ENCODE measurements around the gene KREMEN1.
A peak's percentile ranks its signal among the peaks of the same experiment; 100 is the strongest.

The KREMEN1 gene

GRCh38 chr22:29146091-29146560, 73.3 kb downstream of the KREMEN1 start:
- H3K27ac Mint-ChIP-seq: no peak overlapping the region
- peaks cover 10% of the 10 kb centered on the region for H3K27me3 Mint-ChIP-seq (ENCODE audit: low read depth)
- no peak for DNase-seq (ENCODE audit: low spot score)

DNA sequence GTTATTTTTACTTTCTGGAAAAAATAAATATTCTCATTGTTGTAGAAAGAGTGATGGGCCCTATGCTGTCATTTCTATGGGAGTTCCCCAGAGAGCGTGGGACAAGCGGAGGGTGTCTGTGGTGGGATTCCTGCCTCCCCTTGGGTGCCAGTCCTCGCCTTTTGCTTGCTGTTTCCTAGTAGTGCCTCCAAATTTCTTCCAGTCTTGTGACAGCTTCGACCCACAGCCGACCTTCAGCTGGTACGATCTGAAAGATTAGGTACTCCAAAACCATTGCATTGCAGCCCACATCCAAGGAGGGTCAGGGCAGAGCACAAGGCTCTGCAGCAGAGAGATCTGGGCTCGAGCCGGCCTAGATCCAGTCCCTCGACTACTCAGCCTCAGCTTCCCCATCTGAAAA, 73.9 kb downstream of the KREMEN1 start:
- no peaks in the 10 kb centered on the region for H3K4me1 Mint-ChIP-seq (ENCODE audit: low read depth)
- DNase-seq (ENCODE audit: low spot score): no peak
- no peaks in the 10 kb centered on the region for H3K9me3 Mint-ChIP-seq
- H3K36me3 Mint-ChIP-seq (ENCODE audit: low read depth): no peaks in the 10 kb centered on the region
- H3K4me3 Mint-ChIP-seq: no peak overlapping the region
- H3K27ac Mint-ChIP-seq: no peak overlapping the region
- H3K27me3 Mint-ChIP-seq (ENCODE audit: low read depth): peaks cover 13% of the 10 kb centered on the region

More at GRCh38 chr22:29146091-29146560, 73.3 kb downstream of the KREMEN1 start:
- Mint-ChIP-seq H3K4me1 (ENCODE audit: low read depth) (no peaks in the 10 kb centered on the region), H3K4me3 (no peak overlapping the region), H3K9me3 (no peaks in the 10 kb centered on the region), H3K36me3 (ENCODE audit: low read depth) (no peaks in the 10 kb centered on the region)

DNA sequence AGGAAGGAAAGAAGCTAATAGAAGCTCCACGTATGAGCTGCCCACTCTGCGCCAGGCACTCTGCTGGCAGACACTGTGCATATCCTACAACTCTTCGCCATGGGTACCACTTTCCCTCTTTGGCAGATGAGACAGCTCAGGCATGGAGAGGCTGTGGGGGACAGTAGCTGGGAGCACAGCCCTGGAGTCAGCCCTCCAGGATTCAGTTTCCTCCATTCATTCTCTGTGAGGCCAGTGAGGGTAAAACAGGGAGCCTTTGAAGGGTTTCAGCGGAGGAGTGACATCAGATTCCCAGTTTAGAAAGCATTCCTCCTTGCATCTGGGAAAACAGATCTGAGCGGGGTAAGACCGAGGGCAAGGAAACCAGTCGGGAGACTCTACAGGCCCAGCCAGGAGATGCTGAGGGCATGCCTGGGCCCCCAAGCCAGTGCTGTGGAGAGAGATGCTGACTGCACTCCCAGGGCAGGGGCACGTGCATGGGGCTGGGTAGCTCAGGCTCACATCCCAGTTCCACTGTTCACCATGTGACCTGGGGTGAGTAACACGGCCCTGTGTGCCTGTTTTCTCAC, 74.6 kb downstream of the KREMEN1 start:
- DNase-seq (ENCODE audit: low spot score): no peak
- H3K27ac Mint-ChIP-seq: no peak overlapping the region
- peaks cover 11% of the 10 kb centered on the region for H3K27me3 Mint-ChIP-seq (ENCODE audit: low read depth)
- no peaks in the 10 kb centered on the region for H3K36me3 Mint-ChIP-seq (ENCODE audit: low read depth)
- H3K4me1 Mint-ChIP-seq (ENCODE audit: low read depth): no peaks in the 10 kb centered on the region
- no peaks in the 10 kb centered on the region for H3K9me3 Mint-ChIP-seq
- no peak overlapping the region for H3K4me3 Mint-ChIP-seq

- H3K27ac Mint-ChIP-seq: no peak overlapping the region
- no peaks in the 10 kb centered on the region for H3K36me3 Mint-ChIP-seq (ENCODE audit: low read depth)
- H3K27me3 Mint-ChIP-seq (ENCODE audit: low read depth): peaks cover 14% of the 10 kb centered on the region
- no peak for DNase-seq (ENCODE audit: low spot score)
- H3K4me1 Mint-ChIP-seq (ENCODE audit: low read depth): peaks cover 3% of the 10 kb centered on the region
- H3K9me3 Mint-ChIP-seq: no peaks in the 10 kb centered on the region
- H3K4me3 Mint-ChIP-seq: no peak overlapping the region
These were observed 75.2 kb downstream of the KREMEN1 start for GRCh38 chr22:29148036-29148435.

DNA sequence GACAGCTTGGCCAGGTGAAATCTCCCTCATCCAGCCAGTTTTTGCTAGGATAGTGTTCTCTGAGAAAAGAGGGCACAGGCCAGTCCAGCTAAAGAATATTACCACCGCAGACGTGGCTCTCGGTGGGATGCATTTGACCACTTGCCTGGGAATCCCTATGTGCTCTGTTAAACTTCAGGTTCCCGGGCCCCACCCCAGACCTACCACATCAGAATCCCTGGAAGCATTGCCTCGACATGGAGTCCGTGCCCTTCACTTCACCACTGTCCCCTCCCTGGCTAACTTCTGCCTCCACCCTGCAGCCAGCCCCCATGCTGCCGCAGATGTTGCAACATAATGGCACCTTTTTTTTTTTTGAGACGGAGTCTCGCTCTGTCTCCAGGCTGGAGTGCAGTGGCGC, 76.0 kb downstream of the KREMEN1 start:
- DNase-seq (ENCODE audit: low spot score): no peak
- no peak overlapping the region for H3K27ac Mint-ChIP-seq
- H3K27me3 Mint-ChIP-seq (ENCODE audit: low read depth): peaks cover 20% of the 10 kb centered on the region
- no peaks in the 10 kb centered on the region for H3K36me3 Mint-ChIP-seq (ENCODE audit: low read depth)
- peaks cover 3% of the 10 kb centered on the region for H3K4me1 Mint-ChIP-seq (ENCODE audit: low read depth)
- H3K4me3 Mint-ChIP-seq: no peak overlapping the region
- H3K9me3 Mint-ChIP-seq: no peaks in the 10 kb centered on the region

DNA sequence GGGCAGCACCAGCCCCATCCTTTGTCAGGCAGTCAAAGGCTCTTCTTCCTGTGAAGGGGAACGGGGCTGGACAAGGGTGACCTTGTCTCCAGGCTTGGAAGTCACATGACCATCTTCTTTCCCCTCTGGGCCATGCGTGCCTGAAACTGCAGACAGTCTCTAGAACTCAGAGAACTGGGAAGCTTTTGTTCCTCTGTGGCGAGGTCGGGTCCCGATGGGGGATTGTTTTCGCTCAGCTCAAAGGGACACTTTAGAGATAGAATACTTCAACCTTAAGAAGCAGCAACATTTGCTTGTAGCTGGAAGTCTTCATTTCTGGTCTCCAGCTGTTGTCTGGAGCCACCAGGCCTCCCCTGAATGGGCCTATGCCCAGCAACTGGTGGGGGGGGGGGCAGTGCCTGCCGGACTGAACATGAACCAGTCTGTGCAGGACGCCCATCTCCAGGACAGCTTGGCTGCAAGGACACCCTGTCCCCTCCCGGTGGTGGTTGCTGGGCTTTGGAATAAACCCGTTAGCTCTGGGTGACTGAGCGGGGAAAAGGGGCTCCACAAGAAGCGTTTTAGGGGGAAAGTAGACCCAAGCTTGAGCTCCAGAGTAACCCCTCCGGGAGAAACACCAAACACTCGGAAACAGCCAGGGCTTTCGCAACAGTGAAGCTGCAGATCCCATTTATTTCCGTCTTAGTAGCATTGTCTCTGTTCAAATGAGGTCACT, 77.2 kb downstream of the KREMEN1 start:
- DNase-seq (ENCODE audit: low spot score): no peak
- Mint-ChIP-seq H3K4me1 (ENCODE audit: low read depth) (peaks cover 9% of the 10 kb centered on the region), H3K27me3 (ENCODE audit: low read depth) (peaks cover 27% of the 10 kb centered on the region), H3K36me3 (ENCODE audit: low read depth) (no peaks in the 10 kb centered on the region), H3K27ac (no peak overlapping the region), H3K9me3 (no peaks in the 10 kb centered on the region), H3K4me3 (no peak overlapping the region)

DNA sequence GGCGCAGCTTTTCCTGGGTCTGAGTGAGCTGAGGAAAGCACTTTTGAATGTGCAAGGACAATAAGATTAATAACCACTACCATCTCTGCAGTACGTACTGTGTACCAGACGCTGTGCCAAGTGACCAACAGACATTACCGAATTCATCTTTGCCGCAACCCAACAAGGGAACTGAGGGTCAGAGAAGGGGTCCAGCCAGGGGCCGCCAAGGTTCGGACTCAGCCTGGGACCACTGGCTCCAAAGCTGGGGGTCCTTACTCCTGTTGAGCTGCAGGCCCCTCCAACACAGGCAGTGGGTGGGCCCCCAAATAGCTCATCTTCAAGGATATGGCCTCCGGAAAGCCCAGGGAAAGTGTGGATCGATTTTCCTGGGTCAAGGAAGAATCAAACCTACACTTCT, 77.9 kb downstream of the KREMEN1 start:
- Mint-ChIP-seq H3K27ac (no peak overlapping the region), H3K9me3 (no peaks in the 10 kb centered on the region), H3K36me3 (ENCODE audit: low read depth) (no peaks in the 10 kb centered on the region), H3K27me3 (ENCODE audit: low read depth) (peaks cover 27% of the 10 kb centered on the region), H3K4me1 (ENCODE audit: low read depth) (peaks cover 9% of the 10 kb centered on the region), H3K4me3 (no peak overlapping the region)
- no peak for DNase-seq (ENCODE audit: low spot score)

- no peak overlapping the region for H3K4me3 Mint-ChIP-seq
- DNase-seq (ENCODE audit: low spot score): no peak
- no peak overlapping the region for H3K27ac Mint-ChIP-seq
- no peaks in the 10 kb centered on the region for H3K9me3 Mint-ChIP-seq
- H3K4me1 Mint-ChIP-seq (ENCODE audit: low read depth): peaks cover 9% of the 10 kb centered on the region
- peaks cover 28% of the 10 kb centered on the region for H3K27me3 Mint-ChIP-seq (ENCODE audit: low read depth)
- no peaks in the 10 kb centered on the region for H3K36me3 Mint-ChIP-seq (ENCODE audit: low read depth)
These were observed 78.5 kb downstream of the KREMEN1 start for GRCh38 chr22:29151316-29151715.

DNA sequence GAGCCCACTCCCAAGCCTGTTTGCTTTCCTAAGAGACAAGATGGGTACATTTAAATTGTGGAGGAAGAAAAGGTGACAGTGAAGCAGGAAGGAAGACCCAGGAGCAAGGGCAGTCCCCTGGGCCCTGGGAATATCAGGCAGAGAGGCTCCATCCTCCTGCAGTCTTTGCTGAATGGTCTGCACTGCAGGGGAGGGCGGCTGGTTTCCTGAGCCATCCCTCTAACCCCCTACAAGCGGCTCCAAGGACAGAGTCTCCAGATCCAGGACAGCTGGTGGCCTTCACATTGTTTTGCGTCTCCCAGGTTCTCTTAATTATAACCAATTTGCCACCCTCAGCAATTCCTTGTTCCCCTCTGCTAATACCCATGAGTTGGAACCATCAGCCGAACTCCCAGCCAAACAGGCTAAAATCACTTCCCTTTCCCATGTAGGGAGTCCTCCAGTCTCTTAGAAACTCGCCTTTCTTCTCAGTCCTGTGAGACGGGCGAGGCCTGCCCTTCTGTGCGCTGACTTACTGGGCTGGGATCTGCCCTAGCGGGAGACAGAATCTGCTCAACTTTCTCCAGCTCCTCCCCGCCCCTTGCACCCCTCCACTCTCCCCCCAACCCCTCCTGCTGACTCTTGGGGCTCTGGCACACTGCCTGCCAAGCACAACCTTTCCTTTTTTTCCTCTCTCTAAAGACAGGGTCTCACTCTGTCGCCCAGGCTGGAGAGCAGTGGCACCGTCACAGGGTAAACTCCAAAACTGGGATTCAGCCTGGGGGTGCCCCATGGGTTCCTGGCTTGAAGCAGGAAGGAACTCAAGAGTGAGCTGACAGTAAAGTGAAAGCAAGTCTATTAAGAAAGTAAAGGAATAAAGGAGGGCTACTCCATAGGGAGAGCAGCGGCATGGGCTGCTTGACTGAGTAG, 79.5 kb downstream of the KREMEN1 start:
- Mint-ChIP-seq H3K27me3 (ENCODE audit: low read depth) (peaks cover 29% of the 10 kb centered on the region), H3K36me3 (ENCODE audit: low read depth) (no peaks in the 10 kb centered on the region), H3K27ac (no peak overlapping the region), H3K4me1 (ENCODE audit: low read depth) (peaks cover 9% of the 10 kb centered on the region), H3K9me3 (no peaks in the 10 kb centered on the region), H3K4me3 (no peak overlapping the region)
- no peak for DNase-seq (ENCODE audit: low spot score)

DNA sequence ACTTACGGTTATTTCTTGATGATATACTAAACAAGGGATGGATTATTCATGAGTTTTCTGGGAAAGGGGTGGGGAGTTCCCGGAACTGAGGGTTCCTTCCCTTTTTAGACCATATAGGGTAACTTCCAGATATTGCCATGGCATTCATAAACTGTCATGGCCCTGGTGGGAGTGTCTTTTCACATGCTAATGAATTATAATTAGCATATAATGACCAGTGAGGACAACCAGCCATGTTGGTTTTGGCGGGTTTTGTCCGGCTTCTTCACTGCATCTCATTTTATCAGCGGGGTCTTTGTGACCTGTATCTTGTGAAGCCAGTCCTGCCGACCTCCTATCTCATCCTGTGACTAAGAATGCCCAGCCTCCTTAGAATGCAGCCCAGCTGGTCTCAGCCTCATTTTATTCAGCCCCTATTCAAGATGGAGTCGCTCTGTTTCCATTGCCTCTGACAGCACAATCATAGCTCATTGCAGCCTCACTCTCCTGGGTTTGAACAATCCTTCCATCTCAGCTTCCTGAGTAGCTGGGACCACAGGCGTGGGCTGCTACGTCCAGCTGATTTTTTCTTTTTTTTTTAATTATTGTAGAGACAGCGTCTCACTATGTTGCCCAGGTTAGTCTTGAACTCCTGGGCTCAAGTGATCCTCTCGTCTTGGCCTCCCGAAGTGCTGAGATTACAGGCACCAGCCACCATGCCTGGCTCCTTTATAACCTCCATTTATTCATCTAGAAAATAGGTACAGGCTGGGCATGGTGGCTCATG, 80.3 kb downstream of the KREMEN1 start:
- DNase-seq (ENCODE audit: low spot score): no peak
- H3K27me3 Mint-ChIP-seq (ENCODE audit: low read depth): peaks cover 25% of the 10 kb centered on the region
- H3K9me3 Mint-ChIP-seq: no peaks in the 10 kb centered on the region
- peaks cover 9% of the 10 kb centered on the region for H3K4me1 Mint-ChIP-seq (ENCODE audit: low read depth)
- no peak overlapping the region for H3K27ac Mint-ChIP-seq
- no peaks in the 10 kb centered on the region for H3K36me3 Mint-ChIP-seq (ENCODE audit: low read depth)
- H3K4me3 Mint-ChIP-seq: no peak overlapping the region

DNA sequence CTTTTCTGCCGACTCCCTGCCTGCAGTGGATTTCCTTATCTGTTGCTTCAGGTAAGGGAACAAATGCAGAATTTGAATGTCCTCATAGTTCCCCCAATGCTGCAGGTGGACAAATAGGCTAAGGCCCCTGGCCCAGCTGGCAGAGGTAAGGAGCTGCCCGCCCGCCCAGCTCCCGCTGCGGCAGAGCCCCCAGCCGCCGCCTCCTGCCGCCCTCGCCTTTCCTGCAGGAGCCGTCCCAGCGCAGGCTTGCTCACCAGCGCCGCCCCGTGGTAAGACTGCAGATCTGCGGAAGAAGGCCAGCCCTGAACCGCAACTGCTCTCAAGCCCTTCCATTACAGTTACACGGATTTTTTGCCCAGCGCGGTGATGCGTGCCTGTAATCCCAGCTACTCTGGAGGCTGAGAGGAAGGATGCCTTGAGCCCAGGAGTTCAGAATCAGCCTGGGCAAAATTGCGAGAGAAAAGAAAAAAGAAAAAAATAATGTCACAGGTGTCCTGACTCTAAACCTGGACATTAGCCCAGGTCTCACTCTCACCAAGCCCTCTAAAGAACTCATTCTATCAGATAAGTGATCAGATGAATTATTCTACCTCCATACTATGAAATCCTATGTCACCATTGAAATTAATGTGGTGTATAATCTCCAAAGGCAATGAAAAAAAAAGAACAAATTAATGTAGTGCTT, 81.7 kb downstream of the KREMEN1 start:
- Mint-ChIP-seq H3K4me3 (peak overlapping the region; percentile 8), H3K27me3 (ENCODE audit: low read depth) (peaks cover 24% of the 10 kb centered on the region), H3K27ac (no peak overlapping the region), H3K4me1 (ENCODE audit: low read depth) (peaks cover 9% of the 10 kb centered on the region), H3K9me3 (no peaks in the 10 kb centered on the region), H3K36me3 (ENCODE audit: low read depth) (no peaks in the 10 kb centered on the region)
- DNase-seq (ENCODE audit: low spot score): peak; percentile 71

DNA sequence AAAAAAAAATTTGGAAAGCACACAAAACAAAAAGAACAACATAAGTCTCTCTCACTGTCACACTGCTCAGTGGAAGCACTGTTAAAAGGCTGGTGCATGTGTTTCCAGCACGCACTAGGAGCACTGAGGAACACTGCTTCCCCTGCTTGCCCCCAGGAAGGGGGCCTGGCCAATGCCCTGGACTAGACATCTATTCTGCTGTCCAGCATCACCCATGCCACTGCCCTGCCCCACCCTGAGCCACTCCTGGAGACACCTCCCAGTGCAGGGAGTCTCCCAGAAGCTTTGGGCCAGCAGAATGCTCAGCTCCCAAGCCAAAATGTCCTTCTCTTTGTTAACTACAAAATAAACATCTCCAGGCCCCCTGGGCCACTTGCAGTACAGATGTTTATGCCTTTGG, 83.1 kb downstream of the KREMEN1 start:
- H3K27ac Mint-ChIP-seq: no peak overlapping the region
- H3K36me3 Mint-ChIP-seq (ENCODE audit: low read depth): no peaks in the 10 kb centered on the region
- H3K9me3 Mint-ChIP-seq: no peaks in the 10 kb centered on the region
- no peak for DNase-seq (ENCODE audit: low spot score)
- no peak overlapping the region for H3K4me3 Mint-ChIP-seq
- peaks cover 33% of the 10 kb centered on the region for H3K27me3 Mint-ChIP-seq (ENCODE audit: low read depth)
- peaks cover 10% of the 10 kb centered on the region for H3K4me1 Mint-ChIP-seq (ENCODE audit: low read depth)

DNA sequence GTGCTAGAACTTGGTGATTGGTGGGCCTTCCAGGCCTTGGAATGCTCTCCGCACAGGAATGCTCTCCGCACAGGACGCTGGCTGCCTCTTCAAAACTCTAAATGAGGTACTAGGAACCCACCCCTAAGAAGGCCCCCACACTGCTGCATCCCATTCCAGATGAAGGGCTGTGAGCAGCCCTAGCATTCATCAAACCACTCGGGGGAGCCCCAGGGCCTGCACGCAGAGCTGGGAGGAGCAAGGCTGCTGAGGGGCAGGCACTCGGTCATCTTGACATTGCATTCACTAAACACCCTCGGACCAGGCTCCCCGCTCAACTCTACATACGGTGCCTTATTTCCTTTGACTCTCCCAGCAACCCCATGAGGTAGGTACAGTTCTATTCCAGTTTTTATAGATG, 83.7 kb downstream of the KREMEN1 start:
- H3K27me3 Mint-ChIP-seq (ENCODE audit: low read depth): peaks cover 37% of the 10 kb centered on the region
- no peaks in the 10 kb centered on the region for H3K9me3 Mint-ChIP-seq
- no peak overlapping the region for H3K4me3 Mint-ChIP-seq
- no peaks in the 10 kb centered on the region for H3K36me3 Mint-ChIP-seq (ENCODE audit: low read depth)
- no peak overlapping the region for H3K27ac Mint-ChIP-seq
- no peak for DNase-seq (ENCODE audit: low spot score)
- peaks cover 10% of the 10 kb centered on the region for H3K4me1 Mint-ChIP-seq (ENCODE audit: low read depth)

Measured in T-helper 2 cell treated with Interferon-gamma antibody and Interleukin-4, amounts not matched to agents 5 μg/mL and 100 μg/mL, for 36 hours (primary cell).